ENCODE data around the gene CCDC13.

DNA sequence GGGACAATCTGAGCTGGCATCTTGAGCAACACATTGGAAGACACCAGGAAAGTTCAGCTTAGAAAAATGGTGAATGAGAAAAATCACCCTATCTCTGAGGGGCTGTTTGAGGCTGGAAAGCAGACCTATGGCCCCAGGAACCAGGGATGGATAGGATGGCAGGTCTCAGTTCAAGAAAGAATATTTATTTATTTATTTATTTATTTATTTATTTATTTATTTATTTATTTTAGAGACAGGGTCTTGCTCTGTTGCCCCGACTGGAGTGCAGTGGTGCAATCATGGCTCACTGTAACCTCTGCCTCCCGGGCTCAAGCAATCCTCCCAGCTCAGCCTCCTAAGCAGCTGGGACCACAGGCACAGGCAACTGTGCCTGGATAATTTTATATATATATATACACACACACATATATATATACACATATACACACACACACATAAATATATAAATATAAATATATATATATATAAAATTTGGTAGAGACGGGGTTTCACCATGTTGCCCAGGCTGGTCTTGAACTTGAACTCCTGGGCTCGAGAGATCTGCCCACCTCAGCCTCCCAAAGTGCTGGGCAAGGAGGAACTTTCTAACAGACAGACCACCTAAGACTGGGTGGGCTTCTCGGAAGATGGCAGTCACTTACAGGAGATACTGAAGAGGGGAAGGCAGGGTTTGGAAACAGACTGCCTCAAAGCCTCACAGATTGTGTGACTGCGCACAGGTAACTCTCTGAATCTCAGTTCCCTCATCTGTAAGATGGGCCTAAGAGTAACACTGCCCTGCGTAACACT lies 29.7 kb downstream of the CCDC13 start:
- TF ChIP-seq CTCF (IDR thresholded peaks at IDR 0.05; ENCODE audit: extremely low read depth in 1 of 2, insufficient read depth in 1 of 2, low read depth in 1 of 2, low read length in 2 of 2) (no peak), POLR2AphosphoS5 (IDR thresholded peaks at IDR 0.05; ENCODE audit: insufficient read depth, low read depth, low read length) (no peak), FOS (IDR thresholded peaks at IDR 0.05; ENCODE audit: borderline replicate concordance, insufficient read depth, low read length) (no peak), EZH2 (IDR thresholded peaks at IDR 0.05; ENCODE audit: borderline replicate concordance, low read depth, low read length, severe bottlenecking) (no peak)

Data from endothelial cell of umbilical vein (primary cell).